Lung (tissue), 12 donors: ENCODE data around the gene C15orf39. TPM values are rescaled to one million over a fixed set of nuclear protein-coding genes. Genes with fewer than 3 reads are reported as not detected.
A peak's percentile ranks its signal among the peaks of the same experiment; 100 is the strongest.

Experiments used
- ATAC-seq: fragments of 200-7000 bp; cut with Tn5 transposase; one replicate; pipeline ENCODE4 v1.9.1; 2020; ENCODE audit warnings: moderate number of reproducible peaks; ENCODE audit not compliant: insufficient read depth, low FRiP score
- DNase-seq, 3 donors: peaks; one replicate each; pipeline ENCODE4 v3.0.0-alpha.2; 2013 to 2017
- H3K27ac ChIP-seq, 2 donors: one replicate each; pipeline ENCODE4 v1.5.1; 2013; ENCODE audit warnings: mild to moderate bottlenecking in 2 of 2, moderate library complexity in 2 of 2, control low read depth in 1 of 2, inconsistent platforms in 1 of 2, low read depth in 1 of 2, low read length in 1 of 2
- H3K27me3 ChIP-seq, 3 donors: one replicate each; pipeline ENCODE4 v1.5.1; 2013; ENCODE audit warnings: low read length in 2 of 3; ENCODE audit not compliant: control insufficient read depth in 3 of 3, insufficient read depth in 3 of 3
- H3K36me3 ChIP-seq, 4 donors: one replicate each; pipeline ENCODE4 v1.5.1; 2013; ENCODE audit warnings: low read length in 4 of 4, mild to moderate bottlenecking in 1 of 4, moderate library complexity in 1 of 4; ENCODE audit not compliant: control insufficient read depth in 4 of 4, insufficient read depth in 4 of 4
- H3K4me1 ChIP-seq, 5 donors: one replicate each; pipeline ENCODE4 v1.5.1; 2013; ENCODE audit warnings: low read length in 5 of 5, mild to moderate bottlenecking in 2 of 5, moderate library complexity in 1 of 5; ENCODE audit not compliant: control insufficient read depth in 5 of 5, insufficient read depth in 5 of 5
- H3K4me3 ChIP-seq: one replicate; pipeline ENCODE4 v1.5.1; 2013; ENCODE audit warnings: mild to moderate bottlenecking, control low read depth, moderate library complexity
- H3K9ac ChIP-seq, 2 donors: one replicate each; pipeline ENCODE4 v1.5.1; 2013; ENCODE audit warnings: low read length in 2 of 2, control low read depth in 1 of 2; ENCODE audit not compliant: insufficient read depth in 1 of 2
- H3K9me3 ChIP-seq, 4 donors: one replicate each; pipeline ENCODE4 v1.5.1; 2013; ENCODE audit warnings: low read length in 3 of 4, mild to moderate bottlenecking in 1 of 4, moderate library complexity in 1 of 4; ENCODE audit not compliant: control insufficient read depth in 4 of 4, insufficient read depth in 3 of 4
- CTCF ChIP-seq: IDR thresholded peaks from 2 replicates; pipeline ENCODE4 v1.5.1; 2012; ENCODE audit warnings: mild to moderate bottlenecking; ENCODE audit errors: control extremely low read depth, extremely low read depth
- WGBS, 2 donors: extraction: QIAGEN DNeasy Blood & Tissue Kit; methylation state at CpG; one replicate each; pipeline ENCODE4 v1.1.7; 2013; 5-methylcytosine and 5-hydroxymethylcytosine counted together
- polyA plus RNA-seq, 2 donors: library from polyadenylated mRNA; stranded (reverse); fragments of 200-250 nt; gene quantifications; one replicate each; pipeline ENCODE4 v1.2.1, GENCODE V29; 2013
- total RNA-seq, 2 donors: library from RNA; depleted of rRNA in 1 of 2; stranded (reverse); fragments of >200 nt in 1 of 2; gene quantifications; one replicate each; pipeline ENCODE4 v1.2.1, GENCODE V29; 2014 to 2021
- donor health status: control.
- donor health status: control.
- donor health status: Bipolar disorder and iron deficiency.
- donor health status: healthy.
- donor health status: DM: yes; HTN: yes; CAD: no.

The C15orf39 gene
- total and polyA plus RNA-seq, 4 donors = 13.1 to 57.7 (median 25.6) TPM

DNA sequence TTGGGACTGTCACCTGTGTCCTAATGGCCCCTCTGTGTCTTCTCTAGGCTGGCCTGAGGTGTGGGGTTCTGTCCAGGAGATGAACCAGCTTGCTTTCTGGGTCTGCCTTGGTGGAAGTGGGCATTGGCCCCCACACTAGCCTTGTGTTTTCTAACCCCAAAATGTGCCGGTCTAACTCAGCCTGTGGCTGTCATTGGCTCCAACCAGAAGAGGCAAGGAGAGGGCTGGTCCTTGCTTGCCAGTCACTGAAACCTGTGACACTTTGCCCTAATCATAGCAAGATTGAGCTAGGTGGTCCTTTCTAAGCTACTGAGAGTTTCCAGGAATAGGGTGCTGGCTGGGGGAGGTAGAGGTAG lies 2.2 kb downstream of the C15orf39 start:
- H3K27ac ChIP-seq = peak overlapping the region; percentile 22 to 96
- H3K4me1 ChIP-seq = peaks cover 3 to 32% (median 13%) of the 10 kb centered on the region in 5 donors
- peaks cover 0 to 32% (median 12%) of the 10 kb centered on the region in 4 donors for H3K36me3 ChIP-seq
- no peak for ATAC-seq
- no peak overlapping the region for H3K9ac ChIP-seq
- H3K4me3 ChIP-seq = peak overlapping the region; percentile 85
- H3K9me3 ChIP-seq = no peaks in the 10 kb centered on the region
- 22 to 25% methylated on average over 1 of the region's 1 CpG for WGBS, 2 donors
- peaks cover 0 to 4% (median 0%) of the 10 kb centered on the region in 3 donors for H3K27me3 ChIP-seq
- DNase-seq = no peak
- no peak for TF ChIP-seq CTCF

DNA sequence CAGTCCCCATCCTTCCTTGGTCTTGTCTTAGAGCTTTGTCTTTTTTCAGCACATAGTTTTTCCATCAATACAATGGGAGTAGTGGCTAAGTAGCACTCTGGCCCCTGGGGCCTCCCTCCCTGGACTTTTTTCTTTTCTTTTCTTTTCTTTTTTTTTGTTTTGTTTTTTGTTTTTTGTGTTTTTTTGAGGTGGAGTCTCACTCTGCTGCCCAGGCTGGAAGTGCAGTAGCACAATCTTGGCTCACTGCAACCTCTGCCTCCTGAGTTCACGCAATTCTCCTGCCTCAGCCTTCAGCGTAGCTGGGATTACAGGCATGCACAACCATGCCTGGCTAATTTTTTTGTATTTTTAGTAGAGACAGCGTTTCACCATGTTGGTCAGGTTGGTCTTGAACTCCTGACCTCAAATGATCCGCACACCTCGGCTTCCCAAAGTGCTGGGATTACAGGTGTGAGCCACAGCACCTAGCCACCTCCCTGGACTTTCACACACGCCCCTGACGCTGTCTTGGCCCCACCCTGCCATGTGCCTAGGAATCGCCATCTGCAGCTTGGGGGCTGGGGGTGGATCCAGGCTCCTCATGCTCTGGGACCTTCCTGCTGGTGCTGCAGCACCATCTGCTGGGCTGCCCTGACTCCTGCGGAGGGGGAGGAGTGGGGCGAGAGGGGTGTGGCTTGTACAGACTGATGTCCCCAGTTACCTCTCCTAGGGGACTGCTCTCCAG lies 2.8 kb downstream of the C15orf39 start:
- peak; percentile 58 for ATAC-seq
- WGBS, 2 donors = 12 to 15% methylated on average over 10 of the region's 10 CpGs
- peak overlapping the region; percentile 22 to 96 for H3K27ac ChIP-seq
- H3K9ac ChIP-seq = no peak overlapping the region
- DNase-seq = peak; percentile 91
- peak; percentile 99 for TF ChIP-seq CTCF
- H3K36me3 ChIP-seq = peaks cover 0 to 38% (median 19%) of the 10 kb centered on the region in 4 donors
- H3K4me1 ChIP-seq = peaks cover 3 to 32% (median 13%) of the 10 kb centered on the region in 5 donors
- H3K4me3 ChIP-seq = no peak overlapping the region
- no peaks in the 10 kb centered on the region for H3K9me3 ChIP-seq
- H3K27me3 ChIP-seq = peaks cover 0 to 4% (median 0%) of the 10 kb centered on the region in 3 donors

DNA sequence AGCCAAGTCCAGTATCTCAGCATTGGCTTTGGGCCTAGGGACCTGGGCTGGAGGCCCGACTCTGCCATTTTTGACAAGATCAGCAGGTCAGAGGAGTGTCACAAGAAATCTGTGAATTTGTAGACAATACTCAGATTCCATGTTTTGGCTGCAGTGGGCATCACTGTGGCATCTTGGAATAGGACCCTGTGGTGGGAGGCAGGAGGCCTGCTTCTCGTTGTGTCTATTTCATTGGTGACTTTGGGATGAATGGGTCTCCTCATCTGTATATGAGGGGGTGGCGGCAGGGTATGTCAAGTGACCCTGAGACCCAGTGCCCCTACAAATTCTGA lies 3.3 kb downstream of the C15orf39 start:
- ATAC-seq (no peak), DNase-seq (no peak)
- no peak overlapping the region for H3K4me3 ChIP-seq
- no peak overlapping the region for H3K27ac ChIP-seq
- H3K36me3 ChIP-seq = peaks cover 0 to 43% (median 19%) of the 10 kb centered on the region in 4 donors
- peaks cover 0 to 1% (median 0%) of the 10 kb centered on the region in 3 donors for H3K27me3 ChIP-seq
- TF ChIP-seq CTCF = no peak
- WGBS, 2 donors = 40 to 43% methylated on average over 3 of the region's 3 CpGs
- no peaks in the 10 kb centered on the region for H3K9me3 ChIP-seq
- peaks cover 3 to 32% (median 11%) of the 10 kb centered on the region in 5 donors for H3K4me1 ChIP-seq
- H3K9ac ChIP-seq = no peak overlapping the region
